Right ventricle myocardium inferior (tissue), 1 donor: ENCODE measurements around the gene CELF6. TPM values are rescaled to one million over a fixed set of nuclear protein-coding genes. Genes with fewer than 3 reads are reported as not detected.
"Not testable (repeated sequence)": the region's sequence is repeated elsewhere in the genome, so short reads cannot be mapped to it uniquely, and the experiment has no call there.

ENCODE experiments used
- ATAC-seq: fragments of 200-7000 bp; cut with Tn5 transposase; one replicate; pipeline ENCODE4 v1.9.1; 2020; ENCODE audit warnings: mild to moderate bottlenecking, moderate library complexity
- DNase-seq: peaks from one replicate; pipeline ENCODE4 v3.0.0; 2021; ENCODE audit errors: missing footprints
- intact Hi-C: fragments of 100-400 bp; cut with DNase I; formaldehyde crosslinking; loops from one replicate; pipeline ENCODE4 v1.11.0; 2022
- total RNA-seq: library from RNA; stranded (reverse); fragmentation: NEBNext Ultra II Directional; extraction: Animal tissue kit (Norgen Biotek cat#: 25700); gene quantifications from one replicate; pipeline ENCODE4 v1.2.1, GENCODE V29; 2021
- donor health status: DM: no; HTN: yes; CAD: no; lungs with severe emphysema.

CELF6 gene
- total RNA-seq, 1 donor from 2014 or later, result 1.6 TPM

GRCh38 chr15:72280751-72281150, 39.2 kb downstream of the CELF6 start:
- DNase-seq (no peak), ATAC-seq (no peak)
- intact Hi-C loops, result no loop called here

DNA sequence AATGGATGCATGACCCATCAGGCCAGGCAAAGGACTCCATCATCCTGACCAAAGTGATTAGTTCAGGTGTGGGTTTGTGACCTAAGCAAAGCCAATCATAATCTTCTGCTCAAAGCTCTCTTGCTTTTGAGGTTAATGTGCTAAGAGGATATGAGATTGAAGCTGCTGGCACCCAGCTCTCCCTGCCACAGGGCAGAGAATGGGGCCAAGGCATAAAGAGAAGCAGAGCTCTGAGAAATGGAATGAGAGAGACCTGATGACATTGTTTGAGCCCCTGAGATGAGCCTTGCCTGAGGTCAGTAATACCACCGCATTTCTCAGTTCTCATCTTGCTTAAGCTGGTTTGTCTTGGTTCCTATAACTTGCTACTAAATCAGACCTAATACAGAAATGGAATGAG, 41.2 kb downstream of the CELF6 start:
- ATAC-seq (no peak), DNase-seq (no peak)
- intact Hi-C loops, result loop anchor here (10.0 kb wide), 1 partner anchor 196 kb away; the partner anchor contains the start of gene ARIH1

DNA sequence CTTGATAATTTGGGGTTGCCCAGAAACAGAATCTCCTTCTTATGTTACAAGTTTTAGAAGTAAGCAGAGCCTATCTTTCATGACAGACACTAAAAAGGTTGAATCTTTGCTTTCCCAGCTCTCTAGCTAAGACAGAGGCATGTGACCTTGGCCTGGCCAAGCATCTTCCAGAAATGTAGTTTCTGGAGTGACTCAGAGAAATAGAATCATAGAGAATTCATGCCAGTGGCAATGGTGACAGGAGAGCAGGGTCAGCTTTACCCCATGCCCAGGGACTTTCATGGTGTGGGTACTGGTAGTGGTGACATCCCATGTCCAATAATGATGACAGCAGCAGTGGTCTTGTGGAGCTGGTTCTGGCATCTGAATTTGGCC, 43.6 kb downstream of the CELF6 start:
- intact Hi-C loops, result loop anchor here (10.0 kb wide), 1 partner anchor 198 kb away; the partner anchor contains the start of gene ARIH1
- no peak for ATAC-seq

DNA sequence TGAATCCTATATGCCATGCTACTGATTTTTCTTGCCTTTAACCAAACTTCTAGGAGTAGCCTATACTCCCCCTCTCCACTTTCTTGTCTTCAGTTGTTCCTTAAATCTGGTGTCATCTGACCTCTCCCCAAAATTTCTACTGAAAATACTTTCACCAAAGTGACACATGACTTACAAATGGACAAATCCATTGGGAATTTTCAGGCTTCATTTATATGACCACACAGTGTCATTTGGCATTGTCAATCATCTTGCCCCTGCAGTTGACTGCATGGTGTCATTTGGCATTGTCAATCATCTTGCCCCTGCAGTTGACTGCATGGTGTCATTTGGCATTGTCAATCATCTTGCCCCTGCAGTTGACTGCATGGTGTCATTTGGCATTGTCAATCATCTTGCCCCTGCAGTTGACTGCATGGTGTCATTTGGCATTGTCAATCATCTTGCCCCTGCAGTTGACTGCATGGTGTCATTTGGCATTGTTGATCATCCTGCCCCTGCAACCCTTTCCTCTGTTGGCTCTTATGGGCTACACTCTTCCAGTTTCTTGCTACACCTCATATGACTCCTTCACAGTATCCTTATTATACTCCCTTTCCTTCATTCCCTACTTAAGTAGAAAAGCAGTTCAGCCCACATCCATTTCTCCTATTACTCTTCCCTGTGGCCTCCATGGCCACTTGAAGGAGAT, 44.2 kb downstream of the CELF6 start:
- intact Hi-C loops, result loop anchor here (10.0 kb wide), 1 partner anchor 199 kb away; the partner anchor contains the start of gene ARIH1
- not testable (repeated sequence) for ATAC-seq, DNase-seq

More for the DNA sequence above, 43.6 kb downstream of the CELF6 start:
- DNase-seq, result no peak

DNA sequence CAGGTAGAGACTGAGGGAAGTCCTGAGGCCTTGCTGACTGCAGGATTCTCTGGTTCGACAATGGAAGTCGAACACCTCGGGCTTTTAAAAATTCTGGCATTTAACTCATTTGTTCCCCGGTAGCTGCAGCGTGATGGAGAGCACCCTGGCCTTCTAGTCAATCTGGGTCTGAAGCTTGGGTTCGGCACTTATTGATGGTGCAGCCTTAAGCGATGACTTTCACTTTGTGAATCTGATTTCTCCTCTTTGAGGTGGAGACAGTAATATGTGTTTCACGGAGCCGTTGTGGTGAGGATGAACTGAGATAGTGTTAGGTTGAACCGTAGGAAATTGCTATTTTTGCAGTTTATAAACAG, 47.0 kb downstream of the CELF6 start:
- intact Hi-C loops, result loop anchor here (2.0 to 10.0 kb wide), 3 partner anchors 42 to 202 kb away; partner anchors contain the start of genes ARIH1 and PKM
- DNase-seq (no peak), ATAC-seq (no peak)

DNA sequence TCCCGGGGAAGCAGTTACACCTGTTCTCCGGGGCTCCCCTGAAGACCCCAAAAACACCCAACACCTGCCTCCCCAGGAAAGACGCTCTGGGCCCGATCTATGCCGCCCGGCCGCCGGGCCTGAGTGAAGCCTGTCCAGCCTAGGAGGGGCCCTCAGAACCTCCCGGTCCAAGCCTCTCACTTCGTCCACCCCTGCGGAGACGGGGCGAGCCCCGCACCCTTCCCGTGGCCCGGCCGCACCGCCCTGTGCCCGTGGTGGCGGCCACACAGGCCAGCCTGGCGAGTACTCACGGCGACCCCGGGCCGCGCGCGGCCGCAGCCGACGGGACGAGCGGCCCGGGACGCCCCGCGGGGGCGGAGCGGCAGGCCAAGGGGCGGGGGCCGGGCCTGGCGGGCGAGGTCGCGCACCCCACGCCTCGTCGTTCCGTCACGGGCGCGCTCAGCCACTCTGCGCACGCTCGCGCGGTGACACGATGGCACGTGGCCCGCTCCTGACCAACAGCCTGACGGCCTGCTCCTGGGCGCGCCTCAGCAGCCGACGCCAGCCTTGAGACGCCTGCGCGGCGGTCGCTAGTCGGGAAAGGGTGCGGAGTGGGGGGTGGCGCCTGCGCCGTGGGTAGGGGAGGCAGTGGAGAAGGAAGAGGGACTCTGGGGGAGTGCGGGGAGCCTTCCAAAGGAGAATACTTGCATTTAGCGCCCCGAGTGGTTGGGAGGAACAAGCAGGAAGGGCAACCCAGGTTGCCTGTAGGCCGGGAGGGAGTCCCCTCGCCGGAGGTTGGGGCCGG, 47.6 kb downstream of the CELF6 start, which contains the start of gene PARP6:
TSS of gene PARP6 (minus strand) at position 342 of the 784 bp plus-strand sequence. CDS start 5,077 bp downstream, outside the sequence.
- ATAC-seq (peak; percentile 100), DNase-seq (peak; percentile 99)
- intact Hi-C loops, result loop anchor here (2.0 to 10.0 kb wide), 3 partner anchors 42 to 202 kb away; partner anchors contain the start of genes ARIH1 and PKM

DNA sequence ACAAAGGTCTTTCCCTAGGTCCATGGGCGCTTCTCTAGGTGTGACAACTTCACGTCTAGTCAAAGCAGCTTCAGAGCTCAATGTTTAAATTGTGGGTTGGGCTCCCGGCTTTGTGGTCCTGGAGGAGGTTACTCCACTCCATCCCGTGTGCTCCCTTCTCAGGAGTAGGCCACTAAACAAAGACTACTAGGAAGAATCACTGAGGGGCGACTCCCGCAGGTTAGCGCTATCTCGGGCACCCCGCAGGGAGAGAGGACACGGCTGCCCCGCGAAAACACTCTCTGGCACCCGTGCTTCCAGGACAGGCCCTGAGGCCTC, 48.1 kb downstream of the CELF6 start:
- DNase-seq, result no peak
- ATAC-seq, result no peak
- intact Hi-C loops, result loop anchor here (2.0 to 10.0 kb wide), 3 partner anchors 41 to 203 kb away; partner anchors contain the start of genes ARIH1 and PKM

GRCh38 chr15:72271221-72271620, 48.7 kb downstream of the CELF6 start:
- DNase-seq (no peak), ATAC-seq (no peak)
- intact Hi-C loops, result loop anchor here (5.0 to 10.0 kb wide), 2 partner anchors 69 to 204 kb away; partner anchors contain the start of gene ARIH1

DNA sequence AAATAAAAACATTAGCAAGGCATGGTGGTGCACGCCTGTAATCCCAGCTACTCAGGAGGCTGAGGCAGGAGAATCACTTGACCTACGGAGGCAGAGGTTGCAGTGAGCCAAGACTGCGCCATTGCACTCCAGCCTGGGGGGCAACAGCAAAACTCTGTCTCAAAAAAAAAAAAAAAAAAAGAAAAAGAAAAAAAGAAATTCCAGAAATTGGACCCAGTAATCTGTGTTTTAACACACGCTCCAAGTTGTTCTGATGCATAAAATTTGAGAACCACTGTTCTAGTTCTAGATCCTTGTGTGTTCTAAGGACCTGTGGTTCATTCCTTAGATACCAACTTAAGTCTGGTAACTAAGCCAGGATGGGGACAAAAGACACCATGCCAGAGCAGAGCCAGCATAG, 50.2 kb downstream of the CELF6 start:
- ATAC-seq, result no peak
- no peak for DNase-seq
- intact Hi-C loops, result loop anchor here (5.0 to 10.0 kb wide), 2 partner anchors 67 to 205 kb away; partner anchors contain the start of gene ARIH1

- intact Hi-C loops, result no loop called here
- ATAC-seq (no peak), DNase-seq (no peak)
Observed at GRCh38 chr15:72265031-72265430, 54.9 kb downstream of the CELF6 start.

GRCh38 chr15:72252663-72253299, 67.2 kb downstream of the CELF6 start:
- DNase-seq, result no peak
- intact Hi-C loops, result no loop called here
- no peak for ATAC-seq

- DNase-seq (no peak), ATAC-seq (no peak)
- intact Hi-C loops, result no loop called here
Observed at GRCh38 chr15:72249142-72249810, 70.7 kb downstream of the CELF6 start.

DNA sequence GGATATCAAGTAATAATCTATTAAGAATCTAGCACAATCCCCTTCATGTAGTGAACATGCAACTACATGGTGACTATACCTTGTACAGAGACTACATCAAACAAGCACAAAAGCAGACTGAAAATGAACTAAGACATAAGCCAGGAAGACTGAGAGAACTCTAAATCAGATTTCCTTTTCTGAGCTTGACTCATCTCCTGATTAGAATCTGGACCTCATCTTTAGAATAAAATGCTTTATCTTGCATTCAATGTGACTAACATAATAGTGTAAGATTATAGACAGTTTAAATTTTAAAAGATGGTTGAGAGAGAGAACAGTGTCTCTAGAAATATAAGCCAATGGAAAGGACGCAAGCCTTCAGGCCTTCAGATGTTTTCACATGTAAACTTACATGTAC, 71.4 kb downstream of the CELF6 start:
- intact Hi-C loops, result no loop called here
- no peak for DNase-seq
- no peak for ATAC-seq

GRCh38 chr15:72242775-72243370, 77.1 kb downstream of the CELF6 start:
- intact Hi-C loops, result no loop called here
- no peak for ATAC-seq
- no peak for DNase-seq

GRCh38 chr15:72239652-72240051, 80.3 kb downstream of the CELF6 start:
- ATAC-seq (no peak), DNase-seq (no peak)
- intact Hi-C loops, result no loop called here

GRCh38 chr15:72238586-72238985, 81.4 kb downstream of the CELF6 start:
- DNase-seq, result no peak
- intact Hi-C loops, result no loop called here

GRCh38 chr15:72237853-72238224, 82.1 kb downstream of the CELF6 start:
- DNase-seq (no peak), ATAC-seq (no peak)
- intact Hi-C loops, result no loop called here

More at GRCh38 chr15:72238586-72238985, 81.4 kb downstream of the CELF6 start:
- no peak for ATAC-seq
